ENCODE measurements around the gene FHOD3. TPM values are rescaled to one million over a fixed set of nuclear protein-coding genes. Genes with fewer than 3 reads are reported as not detected.

FHOD3 gene
- total RNA-seq, 2 donors from 2014 or later: 2.8 to 3.1 TPM

DNA sequence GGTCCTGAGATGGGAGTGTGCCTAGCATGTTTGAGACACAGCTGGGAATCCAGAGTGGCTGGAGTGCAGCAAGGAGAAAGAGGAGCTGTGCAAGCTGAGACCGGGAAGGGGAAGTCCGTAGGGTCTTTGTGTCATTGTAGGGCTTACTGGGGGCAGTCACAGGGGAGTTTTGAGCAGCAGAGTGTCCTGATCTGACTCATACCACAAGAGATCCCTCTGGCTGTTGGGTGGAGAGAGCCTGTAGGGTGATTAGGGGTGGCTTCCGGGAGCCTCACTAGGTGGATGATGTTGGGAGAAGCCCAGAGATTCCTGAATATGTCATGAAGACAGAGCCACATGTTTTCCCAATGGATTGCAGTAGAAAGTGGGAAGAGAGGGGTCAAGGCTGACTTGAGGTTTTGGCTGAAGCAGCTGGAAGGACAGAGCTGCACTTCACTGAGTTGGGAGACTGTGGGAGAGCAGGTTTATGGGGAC lies 30.9 kb downstream of the FHOD3 start:
- Mint-ChIP-seq H3K27me3 (ENCODE audit: insufficient read depth) (peaks cover 2% of the 10 kb centered on the region), H3K36me3 (ENCODE audit: low read depth) (no peaks in the 10 kb centered on the region), H3K27ac (no peak overlapping the region), H3K4me3 (no peak overlapping the region), H3K4me1 (no peaks in the 10 kb centered on the region), H3K9me3 (no peaks in the 10 kb centered on the region)
- no peak overlapping the region for H3K4me3 ChIP-seq (ENCODE audit: low read length)
- H3K27ac ChIP-seq (ENCODE audit: low read depth, low read length): no peak overlapping the region
- no peaks in the 10 kb centered on the region for H3K36me3 ChIP-seq (ENCODE audit: control insufficient read depth, insufficient read depth, low read length)
- H3K27me3 ChIP-seq (ENCODE audit: control insufficient read depth, insufficient read depth, low read length, poor library complexity, severe bottlenecking): no peaks in the 10 kb centered on the region
- TF ChIP-seq, protein P1, sequence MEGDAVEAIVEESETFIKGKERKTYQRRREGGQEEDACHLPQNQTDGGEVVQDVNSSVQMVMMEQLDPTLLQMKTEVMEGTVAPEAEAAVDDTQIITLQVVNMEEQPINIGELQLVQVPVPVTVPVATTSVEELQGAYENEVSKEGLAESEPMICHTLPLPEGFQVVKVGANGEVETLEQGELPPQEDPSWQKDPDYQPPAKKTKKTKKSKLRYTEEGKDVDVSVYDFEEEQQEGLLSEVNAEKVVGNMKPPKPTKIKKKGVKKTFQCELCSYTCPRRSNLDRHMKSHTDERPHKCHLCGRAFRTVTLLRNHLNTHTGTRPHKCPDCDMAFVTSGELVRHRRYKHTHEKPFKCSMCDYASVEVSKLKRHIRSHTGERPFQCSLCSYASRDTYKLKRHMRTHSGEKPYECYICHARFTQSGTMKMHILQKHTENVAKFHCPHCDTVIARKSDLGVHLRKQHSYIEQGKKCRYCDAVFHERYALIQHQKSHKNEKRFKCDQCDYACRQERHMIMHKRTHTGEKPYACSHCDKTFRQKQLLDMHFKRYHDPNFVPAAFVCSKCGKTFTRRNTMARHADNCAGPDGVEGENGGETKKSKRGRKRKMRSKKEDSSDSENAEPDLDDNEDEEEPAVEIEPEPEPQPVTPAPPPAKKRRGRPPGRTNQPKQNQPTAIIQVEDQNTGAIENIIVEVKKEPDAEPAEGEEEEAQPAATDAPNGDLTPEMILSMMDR (conservative IDR thresholded peaks at IDR 0.05): no peak
- no peaks in the 10 kb centered on the region for H3K4me1 ChIP-seq (ENCODE audit: control insufficient read depth, insufficient read depth, low read length)
- DNase-seq: no peak
- no peak overlapping the region for H3K9ac ChIP-seq (ENCODE audit: extremely low read depth, low read length, poor library complexity, severe bottlenecking)
- WGBS, 2 experiments (ENCODE audit: insufficient coverage in 1 of 2, insufficient read length in 1 of 2): 87 to 93% methylated on average over 3 of the region's 3 CpGs
- H3K9me3 ChIP-seq (ENCODE audit: control insufficient read depth, low read length): no peaks in the 10 kb centered on the region

DNA sequence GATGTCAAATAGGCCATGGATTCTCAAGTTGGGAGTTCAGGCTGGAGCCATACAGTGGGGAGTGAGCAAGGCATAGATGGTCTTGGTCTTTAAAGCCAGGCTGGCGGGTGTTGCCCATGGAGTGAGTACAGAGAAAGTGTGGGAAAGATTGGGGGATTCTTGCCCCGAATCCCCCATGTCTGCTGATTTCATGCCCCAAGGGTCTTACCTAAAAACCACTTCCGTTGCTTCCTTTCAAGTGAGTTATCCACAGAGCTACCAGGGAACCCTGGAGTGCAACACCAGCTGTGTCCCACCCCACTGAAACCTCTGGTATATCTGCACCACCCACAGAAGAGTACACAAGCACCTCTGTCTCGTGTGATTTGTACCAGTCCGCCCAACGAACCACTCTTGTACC lies 31.4 kb downstream of the FHOD3 start:
- Histone ChIP-seq H3K4me1 (ENCODE audit: control insufficient read depth, insufficient read depth, low read length) (no peaks in the 10 kb centered on the region), H3K9me3 (ENCODE audit: control insufficient read depth, low read length) (no peaks in the 10 kb centered on the region), H3K36me3 (ENCODE audit: control insufficient read depth, insufficient read depth, low read length) (no peaks in the 10 kb centered on the region), H3K27me3 (ENCODE audit: control insufficient read depth, insufficient read depth, low read length, poor library complexity, severe bottlenecking) (no peaks in the 10 kb centered on the region), H3K27ac (ENCODE audit: low read depth, low read length) (no peak overlapping the region), H3K4me3 (ENCODE audit: low read length) (no peak overlapping the region), H3K9ac (ENCODE audit: extremely low read depth, low read length, poor library complexity, severe bottlenecking) (no peak overlapping the region)
- H3K36me3 Mint-ChIP-seq (ENCODE audit: low read depth): no peaks in the 10 kb centered on the region
- H3K9me3 Mint-ChIP-seq: no peaks in the 10 kb centered on the region
- TF ChIP-seq, protein P1 (conservative IDR thresholded peaks at IDR 0.05): no peak
- WGBS, 2 experiments (ENCODE audit: insufficient coverage in 1 of 2, insufficient read length in 1 of 2): 85 to 91% methylated on average over 2 to 6 of the region's 6 CpGs
- peaks cover 2% of the 10 kb centered on the region for H3K27me3 Mint-ChIP-seq (ENCODE audit: insufficient read depth)
- no peaks in the 10 kb centered on the region for H3K4me1 Mint-ChIP-seq
- no peak overlapping the region for H3K4me3 Mint-ChIP-seq
- DNase-seq: peak; percentile 16
- H3K27ac Mint-ChIP-seq: no peak overlapping the region

DNA sequence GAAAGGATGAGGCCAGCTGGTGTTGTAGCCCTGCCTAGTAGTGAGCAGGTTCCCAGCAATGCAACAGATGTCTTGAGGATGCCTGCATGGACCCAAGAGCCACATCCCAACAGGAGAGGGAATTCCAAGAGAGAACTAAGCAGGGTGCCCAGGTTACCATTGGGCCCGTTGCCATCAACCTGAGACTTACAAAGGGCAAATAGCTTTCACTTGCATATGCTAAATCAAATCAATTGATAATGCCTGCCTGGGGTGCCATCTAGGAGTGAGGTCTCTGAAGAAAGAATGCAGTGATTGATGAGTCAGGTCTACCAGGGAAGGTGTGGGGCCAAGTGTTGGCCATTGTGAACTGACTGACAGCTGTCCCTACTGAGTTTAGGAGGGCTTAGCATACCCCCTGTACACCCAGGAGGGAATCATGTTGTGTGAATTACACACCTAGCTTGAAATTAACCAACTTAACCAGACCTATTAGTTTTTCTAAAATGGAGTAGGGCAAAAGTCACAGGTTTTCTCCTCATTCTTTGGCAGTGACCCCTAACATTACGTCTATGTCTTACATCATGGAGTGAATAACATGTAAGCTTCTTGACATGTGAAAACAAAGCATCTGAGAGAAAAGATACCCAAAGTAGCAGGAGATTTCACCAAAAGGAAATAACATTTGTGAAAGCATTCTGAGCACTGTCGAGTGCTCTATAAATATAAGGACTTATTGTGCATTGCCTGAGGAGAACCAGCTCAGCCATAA lies 32.3 kb downstream of the FHOD3 start:
- Mint-ChIP-seq H3K27ac (no peak overlapping the region), H3K36me3 (ENCODE audit: low read depth) (no peaks in the 10 kb centered on the region), H3K9me3 (no peaks in the 10 kb centered on the region), H3K4me1 (no peaks in the 10 kb centered on the region), H3K4me3 (no peak overlapping the region), H3K27me3 (ENCODE audit: insufficient read depth) (peaks cover 2% of the 10 kb centered on the region)
- Histone ChIP-seq H3K4me3 (ENCODE audit: low read length) (no peak overlapping the region), H3K4me1 (ENCODE audit: control insufficient read depth, insufficient read depth, low read length) (no peaks in the 10 kb centered on the region), H3K27ac (ENCODE audit: low read depth, low read length) (no peak overlapping the region), H3K36me3 (ENCODE audit: control insufficient read depth, insufficient read depth, low read length) (no peaks in the 10 kb centered on the region), H3K9me3 (ENCODE audit: control insufficient read depth, low read length) (no peaks in the 10 kb centered on the region), H3K27me3 (ENCODE audit: control insufficient read depth, insufficient read depth, low read length, poor library complexity, severe bottlenecking) (no peaks in the 10 kb centered on the region), H3K9ac (ENCODE audit: extremely low read depth, low read length, poor library complexity, severe bottlenecking) (no peak overlapping the region)
- WGBS, 2 experiments (ENCODE audit: insufficient coverage in 1 of 2, insufficient read length in 1 of 2): 90 to 92% methylated on average over 3 of the region's 3 CpGs
- TF ChIP-seq, protein P1 (conservative IDR thresholded peaks at IDR 0.05): no peak
- DNase-seq: peak; percentile 69
